GM19372 (cell line): ENCODE data around the gene S100A6.
"Not testable (repeated sequence)": the region's sequence is repeated elsewhere in the genome, so short reads cannot be mapped to it uniquely, and the experiment has no call there.

Experiments used
- ATAC-seq: cut with Tn5 transposase; IDR thresholded peaks from one replicate; pipeline ENCODE4 v1.9.1; 2021; ENCODE audit warnings: mild to moderate bottlenecking, low read depth, moderate library complexity; ENCODE audit not compliant: unreplicated experiment

S100A6 gene

DNA sequence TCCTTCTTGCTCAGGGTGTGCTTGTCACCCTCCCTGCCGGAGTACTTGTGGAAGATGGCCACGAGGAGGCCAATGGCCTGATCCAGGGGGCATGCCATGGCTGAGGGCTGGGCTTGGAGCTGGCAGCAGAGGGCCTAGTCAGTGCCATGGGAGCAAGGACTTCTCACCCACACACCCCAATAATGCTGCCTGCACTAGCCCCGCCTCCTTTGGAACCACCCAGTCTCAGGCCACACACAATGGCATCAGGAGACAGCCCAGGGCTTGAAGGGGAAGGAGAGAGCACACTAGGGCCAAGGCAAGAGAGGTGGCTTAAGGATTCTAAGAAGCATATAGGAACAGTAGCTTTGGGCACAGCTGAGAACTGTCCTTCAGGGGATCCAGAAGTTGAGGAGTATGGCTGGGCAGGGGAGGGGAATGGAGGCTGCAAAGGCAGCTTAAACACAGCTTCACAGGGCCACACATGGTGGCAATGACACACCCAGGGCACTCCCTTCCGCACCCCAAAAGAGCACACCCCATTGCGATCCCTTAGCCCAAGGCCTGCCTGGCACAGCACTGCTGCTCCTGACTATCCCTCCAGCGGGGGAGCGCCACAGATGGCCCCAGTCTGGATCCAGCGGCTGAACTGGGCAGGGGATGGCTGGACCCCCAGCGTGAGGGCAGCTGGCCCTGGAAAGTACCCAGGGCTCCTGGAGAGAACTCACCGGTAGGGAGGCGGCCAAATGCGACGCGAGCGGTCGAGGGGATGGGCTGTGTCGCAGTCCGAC is at the start of gene S100A6:
S100A6 (minus strand) TSS at position 750 of the 770 bp plus-strand sequence; CDS start at position 98, 652 bp downstream.
- no peak for ATAC-seq

DNA sequence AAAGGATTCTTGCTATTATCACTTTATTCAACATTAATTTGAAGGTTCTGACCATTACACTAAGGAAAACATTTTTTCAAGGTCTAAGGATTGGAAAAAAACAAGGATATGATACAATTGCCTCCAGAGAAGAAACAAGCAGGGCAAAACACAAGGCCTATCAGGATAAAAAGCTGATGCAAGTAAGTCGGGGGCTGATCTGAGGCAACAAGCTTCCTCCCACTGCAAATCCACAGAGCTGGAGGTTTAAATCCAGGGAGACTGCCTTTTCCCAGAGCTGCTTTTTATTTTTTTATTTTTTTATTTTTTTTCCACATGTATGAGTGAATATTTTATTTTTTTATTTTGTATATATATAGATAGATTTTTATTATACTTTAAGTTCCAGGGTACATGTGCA is 49.2 kb upstream of the S100A6 start:
- no peak for ATAC-seq

DNA sequence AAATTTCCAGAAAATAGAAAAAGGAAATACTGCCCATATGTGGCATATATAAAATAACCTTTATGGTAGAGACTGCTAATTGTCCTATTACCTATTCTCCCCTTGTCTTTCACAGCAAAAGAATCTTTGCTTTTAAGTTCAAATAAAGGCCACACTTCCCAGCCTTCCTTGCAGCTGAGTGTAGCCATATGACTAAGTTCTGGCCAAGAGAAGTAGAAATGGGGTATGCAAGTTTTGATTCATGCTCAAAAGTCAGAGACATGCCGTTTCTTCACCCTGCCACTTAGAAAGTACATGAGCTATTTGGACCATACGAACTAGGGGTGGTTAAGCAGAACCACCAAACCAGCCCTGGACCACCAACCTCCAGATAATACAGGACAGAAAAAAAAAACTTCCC is 48.2 kb upstream of the S100A6 start:
- no peak for ATAC-seq

DNA sequence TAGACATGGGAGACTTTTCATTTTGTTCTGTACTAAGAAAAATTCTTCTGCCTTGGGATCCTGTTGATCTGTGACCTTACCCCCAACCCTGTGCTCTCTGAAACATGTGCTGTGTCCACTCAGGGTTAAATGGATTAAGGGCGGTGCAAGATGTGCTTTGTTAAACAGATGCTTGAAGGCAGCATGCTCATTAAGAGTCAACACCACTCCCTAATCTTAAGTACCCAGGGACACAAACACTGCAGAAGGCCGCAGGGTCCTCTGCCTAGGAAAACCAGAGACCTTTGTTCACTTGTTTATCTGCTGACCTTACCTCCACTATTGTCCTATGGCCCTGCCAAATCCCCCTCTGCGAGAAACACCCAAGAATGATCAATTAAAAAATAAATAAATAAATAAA is 47.7 kb upstream of the S100A6 start:
- ATAC-seq = not testable (repeated sequence)

DNA sequence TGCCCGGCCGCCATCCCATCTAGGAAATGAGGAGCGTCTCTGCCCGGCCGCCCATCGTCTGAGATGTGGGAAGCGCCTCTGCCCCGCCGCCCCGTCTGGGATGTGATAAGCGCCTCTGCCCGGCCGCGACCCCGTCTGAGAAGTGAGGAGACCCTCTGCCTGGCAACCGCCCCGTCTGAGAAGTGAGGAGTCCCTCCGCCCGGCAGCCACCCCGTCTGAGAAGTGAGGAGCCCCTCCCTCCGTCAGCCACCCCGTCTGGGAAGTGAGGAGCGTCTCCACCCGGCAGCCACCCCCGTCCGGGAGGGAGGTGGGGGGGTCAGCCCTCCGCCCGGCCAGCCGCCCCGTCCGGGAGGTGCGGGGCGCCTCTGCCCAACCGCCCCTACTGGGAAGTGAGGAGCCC is 47.0 kb upstream of the S100A6 start:
- not testable (repeated sequence) for ATAC-seq

DNA sequence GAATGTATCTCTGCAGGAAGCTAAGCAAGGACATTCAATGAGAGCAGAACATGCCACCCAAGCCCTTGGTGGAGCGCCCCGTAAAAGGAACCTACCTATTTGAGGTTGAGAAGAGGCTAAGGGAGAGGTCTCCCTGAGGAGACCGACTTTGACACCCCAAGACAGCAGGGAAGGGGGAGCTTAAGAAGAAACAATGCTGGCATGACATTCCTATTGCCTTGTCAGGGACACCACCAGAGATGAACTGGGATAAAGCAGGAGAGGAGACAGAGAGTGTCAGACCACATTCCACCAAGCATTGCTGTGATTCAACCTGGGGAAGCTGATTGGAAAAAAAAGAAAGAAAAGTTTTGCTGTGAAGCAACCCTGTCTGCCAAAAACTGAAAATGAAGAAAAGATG is 43.1 kb upstream of the S100A6 start:
- no peak for ATAC-seq

DNA sequence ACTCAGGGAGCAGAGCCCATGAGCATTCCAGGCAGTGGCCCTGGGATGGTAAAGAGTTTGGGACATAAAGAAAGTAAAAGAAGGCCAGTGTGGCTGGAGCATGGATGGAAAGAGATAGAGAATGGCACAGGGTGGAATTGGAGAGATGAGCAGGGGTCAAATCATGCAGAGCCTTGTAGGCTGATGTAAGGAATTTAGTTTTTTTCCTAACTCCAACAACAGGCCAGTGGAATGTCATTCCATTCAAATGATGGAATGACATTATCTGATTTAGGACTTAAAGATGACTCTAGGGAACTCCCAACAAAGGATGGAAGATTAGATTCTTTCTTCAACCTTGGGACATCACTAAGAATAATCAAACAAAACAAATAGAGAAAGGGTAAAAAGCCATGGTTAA is 42.7 kb upstream of the S100A6 start:
- no peak for ATAC-seq

DNA sequence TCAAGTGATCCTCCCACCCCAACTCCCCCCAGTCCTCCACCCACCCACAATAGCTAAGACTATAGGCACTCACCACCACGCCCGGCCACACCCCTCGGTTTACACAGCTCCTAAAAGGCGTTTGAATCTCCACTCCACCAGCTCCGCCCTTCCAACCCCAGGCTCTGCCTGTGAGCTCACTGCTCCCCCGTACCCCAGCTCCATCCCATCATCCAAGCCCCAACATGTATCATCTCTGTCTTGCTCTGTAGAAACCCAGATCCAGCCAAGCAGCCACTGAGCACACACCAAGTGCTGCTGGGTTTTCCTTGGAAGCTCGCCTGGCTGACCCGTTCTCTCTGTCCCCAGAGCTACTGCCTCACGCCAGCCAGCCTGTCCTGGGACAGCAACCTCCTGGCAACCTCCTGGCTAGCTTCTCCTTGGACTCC is 41.8 kb upstream of the S100A6 start:
- no peak for ATAC-seq

DNA sequence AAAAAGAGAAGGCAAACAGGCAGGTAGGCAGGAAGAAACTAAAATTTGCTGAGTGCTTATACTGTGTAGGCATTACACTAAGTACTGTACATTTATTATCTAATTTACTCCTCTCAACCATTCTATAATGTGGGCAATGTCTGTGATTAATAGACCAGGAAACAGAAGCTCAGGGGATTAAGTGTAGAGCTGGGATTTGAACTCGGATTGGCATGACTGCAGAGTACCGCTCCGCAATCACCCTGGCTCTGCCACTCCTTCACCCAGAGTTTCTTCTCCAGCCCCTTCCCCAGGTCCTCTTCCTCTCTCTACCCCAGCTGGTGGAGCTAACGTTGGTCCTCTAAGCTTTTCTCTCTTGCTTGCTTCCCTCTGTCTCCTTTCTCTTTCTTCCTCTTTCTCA is 41.3 kb upstream of the S100A6 start:
- no peak for ATAC-seq

DNA sequence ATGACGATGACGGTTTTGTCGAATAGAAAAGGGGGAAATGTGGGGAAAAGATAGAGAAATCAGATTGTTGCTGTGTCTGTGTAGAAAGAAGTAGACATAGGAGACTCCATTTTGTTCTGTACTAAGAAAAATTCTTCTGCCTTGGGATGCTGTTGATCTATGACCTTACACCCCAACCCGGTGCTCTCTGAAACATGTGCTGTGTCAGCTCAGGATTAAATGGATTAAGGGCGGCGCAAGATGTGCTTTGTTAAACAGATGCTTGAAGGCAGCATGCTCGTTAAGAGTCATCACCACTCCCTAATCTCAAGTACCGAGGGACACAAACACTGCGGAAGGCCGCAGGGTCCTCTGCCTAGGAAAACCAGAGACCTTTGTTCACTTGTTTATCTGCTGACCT is 39.7 kb upstream of the S100A6 start:
- ATAC-seq = not testable (repeated sequence)

DNA sequence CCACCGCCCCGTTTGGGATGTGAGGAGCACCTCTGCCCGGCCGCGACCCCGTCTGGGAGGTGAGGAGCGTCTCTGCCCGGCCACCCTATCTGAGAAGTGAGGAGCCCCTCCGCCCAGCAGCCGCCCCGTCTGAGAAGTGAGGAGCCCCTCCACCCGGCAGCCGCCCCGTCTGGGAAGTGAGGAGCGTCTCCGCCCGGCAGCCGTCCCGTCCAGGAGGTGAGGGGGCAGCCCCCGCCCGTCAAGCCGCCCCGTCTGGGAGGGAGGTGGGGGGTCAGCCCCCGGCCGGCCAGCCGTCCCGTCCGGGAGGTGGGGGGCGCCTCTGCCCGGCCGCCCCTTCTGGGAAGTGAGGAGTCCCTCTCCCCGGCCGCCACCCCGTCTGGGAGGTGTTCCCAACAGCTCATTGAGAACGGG is 39.3 kb upstream of the S100A6 start:
- not testable (repeated sequence) for ATAC-seq

DNA sequence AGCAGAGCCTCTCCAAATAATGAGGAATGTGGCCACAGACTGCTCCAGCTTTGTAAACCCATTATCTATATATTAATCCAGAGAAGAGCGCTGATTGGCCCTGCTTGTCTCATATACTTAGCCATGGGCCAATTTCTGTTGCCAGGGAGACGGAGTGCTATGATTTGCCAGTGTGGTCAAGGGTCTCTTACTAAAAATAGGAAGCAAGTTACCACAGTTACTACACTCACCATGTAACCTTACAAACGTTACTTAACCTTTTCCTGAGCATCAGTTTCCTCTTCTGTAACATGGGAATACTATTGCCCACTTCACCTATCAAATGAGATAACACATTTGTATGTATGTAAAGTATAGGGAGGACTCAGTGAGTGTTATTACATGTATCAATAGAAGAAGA is 37.6 kb upstream of the S100A6 start:
- no peak for ATAC-seq

DNA sequence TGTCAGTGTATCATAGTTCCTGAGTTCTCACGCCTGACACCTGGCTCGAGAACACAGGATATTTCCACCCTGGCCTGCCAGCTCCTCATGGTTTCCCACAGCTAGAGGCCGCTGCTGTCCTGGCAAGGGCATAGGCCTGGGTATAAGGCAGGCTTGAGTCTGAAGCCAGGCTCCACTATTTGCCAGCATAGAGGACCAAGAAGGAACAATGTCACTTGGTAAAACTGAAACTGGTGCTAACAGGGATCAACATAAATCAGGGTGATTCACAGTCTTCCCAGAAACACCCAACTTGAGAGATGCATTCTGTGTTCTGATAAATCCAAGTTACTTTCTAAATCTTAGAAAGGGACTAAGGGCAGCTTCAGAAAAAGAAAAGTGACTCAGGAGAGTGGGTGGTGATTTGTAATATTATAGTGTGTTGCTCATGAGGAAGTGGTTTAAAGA is 36.8 kb upstream of the S100A6 start:
- no peak for ATAC-seq

DNA sequence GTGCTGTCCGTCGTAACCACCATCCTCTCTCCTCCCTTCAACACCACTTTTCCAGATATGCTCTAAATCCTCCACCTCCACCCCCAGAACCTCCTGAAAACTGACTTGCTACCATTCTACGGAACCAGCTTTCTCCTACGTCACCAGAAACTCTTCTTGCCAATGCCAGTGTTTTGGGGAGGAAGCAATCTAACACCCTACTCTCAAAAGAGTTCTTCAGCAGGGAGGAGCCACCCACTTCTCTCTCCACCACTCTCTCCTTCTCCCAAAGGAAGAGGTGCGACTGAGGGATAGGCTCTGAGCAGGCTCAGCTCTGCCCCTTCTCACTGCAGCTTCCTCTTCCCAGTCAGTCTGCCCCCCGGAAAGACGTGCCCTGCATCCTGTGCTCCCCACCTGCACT is 35.9 kb upstream of the S100A6 start:
- no peak for ATAC-seq

DNA sequence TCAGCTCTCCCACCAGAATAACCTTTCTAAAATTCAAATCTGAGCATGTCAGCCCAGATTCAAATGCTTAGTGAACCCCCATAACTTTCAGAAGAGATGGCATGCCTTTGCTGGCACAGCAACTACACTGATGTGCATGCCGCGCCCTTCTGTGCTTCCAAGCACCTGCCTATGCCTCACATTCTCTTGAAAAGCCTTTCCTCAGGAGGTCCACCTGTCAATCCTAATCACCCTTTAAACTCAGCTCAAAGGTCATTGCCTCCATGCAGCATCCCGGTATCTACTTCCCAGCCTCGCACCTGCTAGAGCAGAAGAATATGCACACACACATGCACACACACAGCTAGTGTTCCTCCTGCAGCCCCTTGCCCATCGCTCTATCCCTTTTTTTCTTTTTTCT is 35.1 kb upstream of the S100A6 start:
- ATAC-seq = no peak

DNA sequence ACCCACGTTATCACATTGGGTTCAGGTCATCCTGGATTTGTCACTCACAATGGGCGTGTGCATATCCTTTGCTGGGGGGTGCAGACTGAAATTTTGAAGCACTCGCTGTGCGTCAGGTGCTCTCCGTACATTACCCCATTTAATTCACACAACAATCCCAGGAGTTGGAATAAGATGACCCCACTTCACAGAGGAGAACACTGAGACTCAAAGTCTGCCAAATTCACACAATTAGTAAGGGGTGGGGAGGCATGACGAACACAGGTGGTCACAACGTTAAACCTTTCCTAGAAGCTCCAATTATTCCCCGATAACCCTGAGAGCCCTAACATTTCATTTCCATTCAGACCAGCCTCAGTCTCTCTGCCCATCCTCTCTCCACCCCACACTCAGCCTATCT is 33.7 kb upstream of the S100A6 start:
- no peak for ATAC-seq

DNA sequence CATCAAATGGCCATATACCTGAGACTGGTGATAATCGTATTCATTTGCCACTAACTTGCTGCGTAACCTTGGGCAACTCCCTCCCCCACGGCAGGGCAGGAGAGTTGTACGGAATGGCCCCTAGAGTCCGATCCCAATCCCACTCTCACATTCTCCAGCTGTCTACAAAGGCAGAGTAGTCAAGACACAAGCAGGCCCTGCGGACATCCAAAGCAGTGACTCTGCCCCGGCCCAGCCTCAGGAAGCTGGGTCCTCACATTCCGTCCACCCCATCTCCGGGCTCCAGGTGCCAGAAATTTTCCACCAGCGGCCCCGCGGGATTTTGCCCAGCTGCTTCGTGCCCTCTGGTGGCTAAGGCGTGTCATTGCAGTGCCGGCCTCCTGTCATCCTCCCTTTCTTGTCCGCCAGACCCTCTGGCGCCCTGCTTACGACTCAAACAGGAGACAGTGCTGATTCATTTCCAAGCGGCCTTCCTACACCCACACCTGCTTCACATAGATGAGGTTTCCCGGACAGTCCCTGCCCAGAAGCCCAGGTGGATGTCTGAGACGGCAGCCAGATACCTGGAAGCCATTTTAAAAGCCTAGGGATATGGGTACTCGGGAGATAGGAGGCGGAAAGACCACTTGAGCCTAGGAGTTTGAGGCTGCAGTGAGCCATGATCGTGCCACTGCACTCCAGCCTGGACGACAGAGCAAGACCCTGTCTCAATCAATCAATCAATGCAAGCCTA is 32.7 kb upstream of the S100A6 start:
- no peak for ATAC-seq

DNA sequence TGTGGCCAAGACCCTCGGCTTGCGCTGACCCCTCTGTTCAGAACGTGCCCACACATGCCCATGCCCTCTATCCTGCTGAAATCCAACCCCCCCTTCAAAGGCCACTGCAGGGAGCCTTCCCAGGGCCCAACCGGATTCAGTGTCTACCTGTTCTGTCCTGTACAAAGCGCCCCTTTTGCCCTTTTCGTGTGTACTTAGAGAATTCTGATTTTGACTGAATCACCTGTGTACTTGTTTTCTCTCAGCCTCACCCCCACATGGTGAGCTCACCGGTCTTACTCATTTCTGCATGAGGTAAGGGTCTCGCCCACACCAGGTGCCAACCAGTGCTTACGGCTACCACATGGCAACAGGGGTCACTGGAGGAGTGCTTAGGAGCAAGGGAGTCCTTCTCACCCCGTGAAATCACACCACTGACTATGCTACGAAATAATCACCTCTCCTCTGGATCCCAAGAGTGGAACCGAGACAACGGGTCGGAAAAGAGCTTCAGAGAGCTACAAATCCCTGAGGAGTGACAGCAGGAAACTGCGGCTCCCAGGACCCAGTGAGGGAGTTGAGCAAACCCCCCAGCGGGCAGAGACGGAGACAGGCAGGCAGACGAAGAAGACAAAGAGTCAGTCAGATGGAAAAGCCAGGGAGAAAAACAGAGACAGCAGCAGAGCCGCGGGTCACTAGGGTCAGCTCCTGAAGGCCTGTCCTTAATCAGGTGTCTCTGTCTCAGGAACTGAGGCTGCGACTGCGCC is 32.0 kb upstream of the S100A6 start:
- no peak for ATAC-seq

DNA sequence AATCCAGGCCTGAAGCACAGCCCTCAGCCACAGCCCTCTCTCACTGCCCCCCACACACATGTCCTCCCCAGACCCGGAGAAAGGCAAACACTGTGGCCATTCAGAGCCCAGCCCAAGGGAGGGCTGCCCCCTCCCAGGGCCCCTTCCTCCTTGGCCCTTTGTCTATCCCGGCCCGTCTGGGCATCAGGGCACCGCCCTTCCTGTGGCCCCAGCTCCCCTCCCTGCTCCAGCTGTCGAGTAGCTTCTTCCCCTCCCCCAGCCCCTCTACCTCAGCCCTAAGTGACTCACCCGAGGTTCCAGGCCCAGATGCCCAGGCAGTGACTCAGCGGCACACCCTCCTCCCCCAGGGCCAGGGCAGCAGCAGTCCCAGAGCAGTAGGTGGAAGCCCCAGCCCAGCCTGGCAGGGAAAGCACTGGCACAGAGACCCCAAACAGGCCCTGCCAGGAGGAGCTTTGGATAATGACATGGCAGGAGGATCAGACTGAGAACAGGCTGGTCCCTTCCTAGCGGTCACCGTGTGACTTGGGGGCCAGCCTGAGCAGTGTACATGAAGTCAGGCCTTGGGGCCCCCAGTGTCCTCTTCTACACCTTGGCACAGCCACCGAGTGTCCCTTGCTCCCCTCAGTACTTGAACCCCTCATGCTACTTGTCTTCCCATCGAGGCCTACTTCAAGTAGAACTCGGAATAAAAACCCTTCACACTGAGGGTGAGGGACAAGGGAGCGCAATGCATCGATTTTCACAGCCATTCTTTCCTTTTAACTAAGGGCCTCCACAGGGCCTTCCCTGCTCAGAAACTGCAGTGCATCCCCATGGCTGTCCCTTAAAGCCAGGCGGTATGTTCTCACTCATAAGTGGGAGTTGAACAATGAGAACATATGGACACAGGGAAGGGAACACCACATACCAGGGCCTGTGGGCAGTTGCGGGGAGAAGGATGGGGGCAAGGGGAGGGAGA is 30.9 kb upstream of the S100A6 start:
- no peak for ATAC-seq
